Right atrium auricular region (tissue), 2 donors: Measurements from ENCODE around the gene SUFU. TPM values are rescaled to one million over a fixed set of nuclear protein-coding genes. Genes with fewer than 3 reads are reported as not detected.
A peak's percentile ranks its signal among the peaks of the same experiment; 100 is the strongest.

Experiments used
- DNase-seq: peaks from one replicate; pipeline ENCODE4 v3.0.0-alpha.2; 2019; ENCODE audit warnings: low spot score
- H3K27ac ChIP-seq, 2 donors: fragments of 200-600 bp; sonication (generic); 1 replicate in 1 of 2; 2 replicates in 1 of 2; pipeline ENCODE4 v1.5.1; 2016 to 2019
- H3K27me3 ChIP-seq, 2 donors: fragments of 200-600 bp; sonication (generic); one replicate each; pipeline versions ENCODE4 v1.5.1 to v1.6.0; 2017 to 2019
- H3K36me3 ChIP-seq: fragments of 200-600 bp; sonication (generic); one replicate; pipeline ENCODE4 v1.5.1; 2016
- H3K4me1 ChIP-seq, 2 donors: fragments of 200-600 bp; sonication (generic); one replicate each; pipeline versions ENCODE4 v1.5.1 to v1.6.0; 2017 to 2019
- H3K4me3 ChIP-seq, 2 donors: fragments of 200-600 bp; sonication (generic); 1 replicate in 1 of 2; 2 replicates in 1 of 2; pipeline ENCODE4 v1.5.1; 2017 to 2019; ENCODE audit warnings: mild to moderate bottlenecking in 1 of 2, moderate library complexity in 1 of 2
- H3K9me3 ChIP-seq, 2 donors: fragments of 200-600 bp; sonication (generic); one replicate each; pipeline ENCODE4 v1.5.1; 2019
- CTCF ChIP-seq, 2 donors: fragments of 200-600 bp; sonication (generic); IDR thresholded peaks; one replicate each; pipeline ENCODE4 v1.5.1; 2019; ENCODE audit warnings: antibody characterized with exemption in 2 of 2
- total RNA-seq, 2 donors: library from RNA; depleted of rRNA; stranded (reverse); fragments of >200 nt; gene quantifications; one replicate each; pipeline ENCODE4 v1.1.0, GENCODE V29; 2016

SUFU gene
- total RNA-seq, 2 donors from 2014 or later, result 4.9 to 6.4 TPM

DNA sequence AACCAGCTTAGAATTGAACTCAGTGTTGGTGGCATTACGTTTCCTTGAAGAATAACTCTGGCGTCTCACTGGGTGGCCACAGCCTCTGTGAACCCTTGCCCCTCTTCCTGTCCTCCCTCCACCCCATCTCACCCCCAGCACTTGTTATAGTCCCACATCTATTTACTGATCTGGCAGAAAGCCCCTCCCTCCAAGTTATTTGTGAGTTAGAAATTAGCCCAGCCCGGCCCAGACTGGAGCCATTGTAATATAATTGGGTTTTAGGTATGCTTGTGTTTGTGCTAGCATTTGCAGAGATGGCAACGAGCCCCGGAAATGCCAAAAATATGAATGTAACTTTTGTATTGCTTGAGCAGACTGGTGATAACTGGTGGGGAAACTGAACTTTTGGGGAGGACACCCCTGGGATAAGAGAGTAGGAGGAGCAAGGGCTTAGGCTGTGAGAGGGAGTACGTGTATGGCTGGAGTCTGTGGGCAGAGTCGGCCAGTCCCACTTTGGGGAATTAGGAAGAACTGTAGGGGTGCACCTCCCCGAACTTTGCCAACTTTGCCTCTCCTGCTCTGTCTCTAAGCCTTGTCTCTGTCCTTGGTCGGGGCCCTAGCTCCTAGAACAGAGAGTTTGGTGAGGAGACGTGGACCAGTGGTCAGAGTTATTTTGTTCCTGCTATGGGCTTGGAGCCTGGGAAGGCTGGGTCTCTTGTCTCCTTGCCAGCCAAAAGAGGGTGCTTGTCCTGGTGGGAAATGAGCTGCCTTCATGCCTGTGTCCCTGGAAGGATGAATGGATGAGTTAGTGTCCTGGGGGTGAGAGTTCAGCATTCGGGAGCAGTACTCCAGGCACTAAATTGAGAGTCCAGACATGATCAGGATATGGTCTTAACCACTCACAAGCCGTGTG, 121.2 kb downstream of the SUFU start:
- H3K4me3 ChIP-seq, result no peak overlapping the region
- no peaks in the 10 kb centered on the region for H3K9me3 ChIP-seq
- DNase-seq, result no peak
- H3K27ac ChIP-seq, result peak overlapping the region in 1 of 2 donors; percentile 32
- no peaks in the 10 kb centered on the region for H3K36me3 ChIP-seq
- TF ChIP-seq CTCF (IDR thresholded peaks at IDR 0.05), result no peak
- no peaks in the 10 kb centered on the region for H3K27me3 ChIP-seq
- peaks cover 0 to 79% of the 10 kb centered on the region in 2 donors for H3K4me1 ChIP-seq

DNA sequence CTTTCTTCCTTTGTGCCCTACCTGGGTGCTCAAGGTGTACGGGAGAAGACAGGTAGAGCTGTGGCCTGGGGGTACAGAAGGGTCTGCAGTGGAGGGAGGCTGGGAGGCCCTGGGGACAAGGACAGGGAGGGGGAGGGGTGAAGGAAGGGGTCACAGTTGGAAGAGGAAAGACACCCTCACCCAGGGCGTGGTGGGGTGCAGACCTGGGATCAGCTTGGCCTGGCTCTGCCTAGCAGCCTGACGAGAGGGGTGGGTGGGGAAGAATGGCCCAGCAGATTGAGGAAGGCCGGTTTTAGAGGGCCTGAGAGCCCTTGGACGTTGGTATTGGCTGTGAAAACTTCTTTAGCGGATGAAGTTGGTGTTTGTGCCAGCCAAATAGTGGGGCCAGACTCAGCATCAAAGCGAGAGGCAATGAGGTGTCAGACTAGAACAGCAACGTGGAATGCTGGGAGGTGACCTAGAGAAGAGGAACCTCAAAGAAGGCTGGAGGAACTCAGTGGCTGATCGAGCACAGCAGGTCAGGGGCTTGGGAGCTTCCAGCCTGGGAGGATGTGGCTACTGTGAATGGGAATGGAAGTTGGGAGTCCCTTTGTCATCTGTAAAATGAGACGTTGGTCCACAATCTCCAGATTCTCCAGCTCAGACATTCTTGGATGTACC, 122.4 kb downstream of the SUFU start:
- Histone ChIP-seq H3K9me3 (no peaks in the 10 kb centered on the region), H3K4me1 (peaks cover 0 to 70% of the 10 kb centered on the region in 2 donors), H3K27ac (peak overlapping the region; percentile 83 to 92), H3K27me3 (no peaks in the 10 kb centered on the region), H3K4me3 (no peak overlapping the region), H3K36me3 (no peaks in the 10 kb centered on the region)
- DNase-seq, result no peak
- no peak for TF ChIP-seq CTCF (IDR thresholded peaks at IDR 0.05)

DNA sequence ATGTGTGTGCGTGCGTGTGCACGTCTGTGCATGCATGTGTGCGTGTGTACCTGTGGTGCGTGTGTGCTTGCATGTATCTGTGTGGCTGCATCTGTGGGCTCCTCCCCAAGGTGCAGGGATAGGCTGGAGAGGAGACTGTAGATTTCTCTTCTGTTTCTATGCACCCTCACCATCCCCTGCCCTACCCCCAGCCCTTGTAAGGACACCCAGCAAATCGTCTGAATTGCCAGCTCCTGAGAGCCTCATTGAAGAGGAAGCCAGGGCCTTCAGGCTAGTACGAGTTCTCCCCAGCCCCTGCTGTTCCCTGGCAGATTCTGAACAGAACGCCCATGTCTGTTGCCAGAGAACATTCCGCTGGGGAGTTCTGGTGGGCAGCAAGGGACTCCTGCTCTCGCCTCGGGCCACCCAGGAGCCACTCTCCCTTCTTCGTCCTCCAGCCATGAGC, 123.5 kb downstream of the SUFU start:
- no peak overlapping the region for H3K4me3 ChIP-seq
- peak overlapping the region; percentile 83 to 92 for H3K27ac ChIP-seq
- no peaks in the 10 kb centered on the region for H3K27me3 ChIP-seq
- H3K9me3 ChIP-seq, result no peaks in the 10 kb centered on the region
- DNase-seq, result no peak
- no peaks in the 10 kb centered on the region for H3K36me3 ChIP-seq
- peaks cover 0 to 70% of the 10 kb centered on the region in 2 donors for H3K4me1 ChIP-seq
- no peak for TF ChIP-seq CTCF (IDR thresholded peaks at IDR 0.05)

DNA sequence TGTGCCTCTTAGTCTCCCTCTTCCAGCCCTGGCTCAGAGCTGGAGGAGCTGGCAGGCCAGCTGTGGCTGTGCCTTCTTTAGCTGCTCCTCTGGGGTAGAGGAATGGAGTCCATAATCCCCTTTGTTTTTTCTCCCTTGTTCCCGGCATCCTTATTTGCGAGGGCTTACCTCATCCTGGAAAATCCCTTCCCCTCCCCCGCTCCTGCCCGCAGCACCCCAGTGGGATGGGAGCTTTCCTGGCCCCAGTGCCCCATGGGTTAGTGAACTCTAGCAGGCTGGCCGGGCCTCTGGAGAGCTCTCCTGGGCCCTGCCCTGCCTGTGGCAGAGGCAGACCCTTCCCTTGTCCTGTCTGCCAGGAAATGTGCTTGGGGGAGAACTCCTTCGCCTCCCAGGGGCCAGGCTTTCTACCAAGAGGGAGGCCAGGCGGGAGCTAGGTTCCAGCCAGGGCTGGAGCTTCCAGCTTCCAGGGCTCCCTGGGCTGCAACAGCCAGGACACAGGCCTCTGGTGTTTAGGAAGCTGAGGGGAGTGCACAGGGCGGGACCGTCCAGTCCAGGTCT, 124.0 kb downstream of the SUFU start:
- no peak for TF ChIP-seq CTCF (IDR thresholded peaks at IDR 0.05)
- no peak for DNase-seq
- Histone ChIP-seq H3K27me3 (no peaks in the 10 kb centered on the region), H3K4me3 (no peak overlapping the region), H3K36me3 (no peaks in the 10 kb centered on the region), H3K4me1 (peaks cover 0 to 72% of the 10 kb centered on the region in 2 donors), H3K27ac (peak overlapping the region; percentile 83 to 92), H3K9me3 (no peaks in the 10 kb centered on the region)

DNA sequence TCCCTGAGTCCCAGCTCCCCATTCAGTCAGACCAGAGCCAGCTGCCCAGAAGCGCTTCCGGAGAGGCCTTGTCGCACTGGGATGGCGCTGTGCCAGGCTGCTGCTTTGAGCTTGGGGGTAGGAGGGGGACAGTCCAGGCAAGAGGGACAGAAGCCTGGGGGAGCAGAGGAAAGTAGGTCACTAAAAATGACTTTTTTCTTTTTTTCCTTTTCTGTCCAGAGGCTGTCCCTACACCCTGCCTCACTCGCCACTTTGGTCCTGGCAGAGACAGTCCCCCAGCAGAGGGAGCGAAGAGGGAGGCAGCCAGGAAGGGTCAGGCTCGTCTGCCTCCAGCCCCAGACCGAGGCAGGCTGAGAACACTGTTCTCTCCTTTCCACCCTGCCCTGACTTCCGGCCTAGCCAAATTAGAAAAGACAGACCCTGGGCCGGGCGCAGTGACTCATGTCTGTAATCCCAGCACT, 124.7 kb downstream of the SUFU start:
- H3K27ac ChIP-seq, result peak overlapping the region; percentile 83 to 92
- peaks cover 0 to 79% of the 10 kb centered on the region in 2 donors for H3K4me1 ChIP-seq
- DNase-seq, result no peak
- peak in 1 of 2 donors; percentile 33 for TF ChIP-seq CTCF (IDR thresholded peaks at IDR 0.05)
- no peaks in the 10 kb centered on the region for H3K9me3 ChIP-seq
- H3K4me3 ChIP-seq, result no peak overlapping the region
- H3K27me3 ChIP-seq, result no peaks in the 10 kb centered on the region
- H3K36me3 ChIP-seq, result no peaks in the 10 kb centered on the region
